HCT116 (cell line): ENCODE measurements around the gene GOLGA3.

Source experiments
- CTCF ChIP-seq, 3 experiments: fragments of 200-600 bp in 1 of 3; sonication (generic) in 1 of 3; IDR thresholded peaks in 2 of 3; conservative IDR thresholded peaks in 1 of 3; 2 replicates each; pipeline ENCODE4 v1.5.1; 2012 to 2017; ENCODE audit warnings: low read depth in 2 of 3, low read length in 2 of 3, antibody characterized with exemption in 1 of 3, borderline replicate concordance in 1 of 3, control low read depth in 1 of 3, mild to moderate bottlenecking in 1 of 3, mixed read lengths in 1 of 3, mixed run types in 1 of 3, moderate library complexity in 1 of 3; ENCODE audit not compliant: insufficient read depth in 1 of 3
- EZH2 ChIP-seq: fragments of 200-600 bp; sonication (generic); IDR thresholded peaks from 2 replicates; pipeline ENCODE4 v1.6.1; 2017; ENCODE audit warnings: antibody characterized with exemption, mixed run types
- EZH2phosphoT487 ChIP-seq: fragments of 200-600 bp; IDR thresholded peaks from 2 replicates; pipeline ENCODE4 v1.6.1; 2018; ENCODE audit warnings: antibody characterized with exemption, borderline replicate concordance
- POLR2A ChIP-seq: IDR thresholded peaks from 2 replicates; pipeline ENCODE4 v1.7.0; 2011; ENCODE audit warnings: borderline replicate concordance; ENCODE audit not compliant: insufficient read depth, insufficient read length; ENCODE audit errors: extremely low read depth
- POLR2AphosphoS5 ChIP-seq: IDR thresholded peaks from 2 replicates; pipeline ENCODE4 v1.6.1; 2011; ENCODE audit warnings: mild to moderate bottlenecking, low read depth, low read length, moderate library complexity
- RAD21 ChIP-seq: IDR thresholded peaks from 2 replicates; pipeline ENCODE4 v1.6.1; 2012; ENCODE audit warnings: low read depth, mild to moderate bottlenecking
- SRF ChIP-seq: IDR thresholded peaks from 2 replicates; pipeline ENCODE4 v1.6.1; 2012; ENCODE audit warnings: low read depth

- TF ChIP-seq EZH2phosphoT487 = no peak
- TF ChIP-seq EZH2 = no peak
- TF ChIP-seq SRF = no peak
- TF ChIP-seq POLR2A = no peak
- no peak for TF ChIP-seq CTCF (IDR thresholded peaks at IDR 0.05 in 2 of 3, conservative IDR thresholded peaks at IDR 0.05 in 1 of 3; ENCODE audit: borderline replicate concordance in 1 of 3, insufficient read depth in 1 of 3, low read depth in 2 of 3, low read length in 2 of 3)
- TF ChIP-seq POLR2AphosphoS5 = no peak
- TF ChIP-seq RAD21 = no peak
Observed at GRCh38 chr12:132848521-132848920, 19.9 kb upstream of the GOLGA3 start.
